Kidney epithelial cell (primary cell): Measurements from ENCODE around the gene SNRPA. TPM values are rescaled to one million over a fixed set of nuclear protein-coding genes. Genes with fewer than 3 reads are reported as not detected.
"Not testable (repeated sequence)": the region's sequence is repeated elsewhere in the genome, so short reads cannot be mapped to it uniquely, and the experiment has no call there.

Experiments
- DNase-seq: peaks from one replicate; pipeline ENCODE4 v3.0.0-alpha.2; 2010; ENCODE audit warnings: low read depth
- H3K27me3 ChIP-seq: 2 replicates; pipeline ENCODE4 v1.6.0; 2011; ENCODE audit warnings: low read length; ENCODE audit not compliant: control insufficient read depth, insufficient read depth
- H3K36me3 ChIP-seq: 2 replicates; pipeline ENCODE4 v1.5.1; 2011; ENCODE audit warnings: low read length; ENCODE audit not compliant: control insufficient read depth, insufficient read depth
- H3K4me3 ChIP-seq: 2 replicates; pipeline ENCODE4 v1.5.1; 2011; ENCODE audit warnings: low read depth, mild to moderate bottlenecking, control low read depth, low read length
- total RNA-seq: library from RNA; depleted of rRNA; stranded (reverse); fragments of >200 nt; gene quantifications from 2 replicates; pipeline ENCODE4 v1.2.3, GENCODE V29; 2015
- TF ChIP-seq, protein P1 (sequence below): IDR thresholded peaks from 2 replicates; pipeline ENCODE4 v1.5.1; 2011; ENCODE audit warnings: mild to moderate bottlenecking, moderate library complexity, low read length, control low read depth, inconsistent platforms; ENCODE audit not compliant: insufficient read depth, poor library complexity, severe bottlenecking

SNRPA gene
- total RNA-seq, 1 donor from 2014 or later = 110 TPM

DNA sequence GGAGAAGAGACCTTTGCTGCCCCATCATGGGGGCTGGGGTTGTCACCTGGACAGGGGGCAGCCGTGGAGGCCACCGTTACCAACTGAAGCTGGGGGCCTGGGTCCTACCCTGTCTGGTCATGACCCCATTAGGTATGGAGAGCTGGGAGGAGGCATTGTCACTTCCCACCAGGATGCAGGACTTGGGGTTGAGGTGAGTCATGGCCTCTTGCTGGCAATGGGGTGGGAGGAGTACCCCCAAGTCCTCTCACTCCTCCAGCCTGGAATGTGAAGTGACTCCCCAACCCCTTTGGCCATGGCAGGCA is 57.0 kb downstream of the SNRPA start:
- TF ChIP-seq, protein P1, sequence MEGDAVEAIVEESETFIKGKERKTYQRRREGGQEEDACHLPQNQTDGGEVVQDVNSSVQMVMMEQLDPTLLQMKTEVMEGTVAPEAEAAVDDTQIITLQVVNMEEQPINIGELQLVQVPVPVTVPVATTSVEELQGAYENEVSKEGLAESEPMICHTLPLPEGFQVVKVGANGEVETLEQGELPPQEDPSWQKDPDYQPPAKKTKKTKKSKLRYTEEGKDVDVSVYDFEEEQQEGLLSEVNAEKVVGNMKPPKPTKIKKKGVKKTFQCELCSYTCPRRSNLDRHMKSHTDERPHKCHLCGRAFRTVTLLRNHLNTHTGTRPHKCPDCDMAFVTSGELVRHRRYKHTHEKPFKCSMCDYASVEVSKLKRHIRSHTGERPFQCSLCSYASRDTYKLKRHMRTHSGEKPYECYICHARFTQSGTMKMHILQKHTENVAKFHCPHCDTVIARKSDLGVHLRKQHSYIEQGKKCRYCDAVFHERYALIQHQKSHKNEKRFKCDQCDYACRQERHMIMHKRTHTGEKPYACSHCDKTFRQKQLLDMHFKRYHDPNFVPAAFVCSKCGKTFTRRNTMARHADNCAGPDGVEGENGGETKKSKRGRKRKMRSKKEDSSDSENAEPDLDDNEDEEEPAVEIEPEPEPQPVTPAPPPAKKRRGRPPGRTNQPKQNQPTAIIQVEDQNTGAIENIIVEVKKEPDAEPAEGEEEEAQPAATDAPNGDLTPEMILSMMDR = no peak
- Histone ChIP-seq H3K4me3 (no peak overlapping the region), H3K36me3 (peaks cover 1% of the 10 kb centered on the region), H3K27me3 (peaks cover 6% of the 10 kb centered on the region)
- no peak for DNase-seq

DNA sequence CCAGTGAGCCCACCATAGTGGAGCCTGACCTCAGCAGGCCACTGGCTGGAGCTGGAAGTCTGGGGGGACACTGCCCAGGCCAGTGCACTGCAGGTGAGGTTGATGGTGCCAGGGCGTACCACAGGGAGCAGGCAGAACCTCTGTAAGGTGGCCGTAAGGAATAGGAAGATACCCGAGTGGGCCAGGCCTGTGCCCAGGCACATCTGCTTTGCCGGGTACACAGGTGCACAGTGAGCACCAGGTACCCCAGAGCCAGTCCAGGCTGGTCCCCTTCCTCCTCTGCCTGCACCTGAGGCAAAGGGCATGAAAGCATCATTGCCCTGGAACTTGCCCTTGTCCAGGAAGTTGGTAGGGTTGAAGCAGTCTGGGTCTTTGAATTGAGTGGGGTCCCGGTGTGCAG is 57.5 kb downstream of the SNRPA start:
- Histone ChIP-seq H3K27me3 (peaks cover 6% of the 10 kb centered on the region), H3K36me3 (peaks cover 1% of the 10 kb centered on the region), H3K4me3 (no peak overlapping the region)
- DNase-seq = no peak
- TF ChIP-seq, protein P1 = no peak

DNA sequence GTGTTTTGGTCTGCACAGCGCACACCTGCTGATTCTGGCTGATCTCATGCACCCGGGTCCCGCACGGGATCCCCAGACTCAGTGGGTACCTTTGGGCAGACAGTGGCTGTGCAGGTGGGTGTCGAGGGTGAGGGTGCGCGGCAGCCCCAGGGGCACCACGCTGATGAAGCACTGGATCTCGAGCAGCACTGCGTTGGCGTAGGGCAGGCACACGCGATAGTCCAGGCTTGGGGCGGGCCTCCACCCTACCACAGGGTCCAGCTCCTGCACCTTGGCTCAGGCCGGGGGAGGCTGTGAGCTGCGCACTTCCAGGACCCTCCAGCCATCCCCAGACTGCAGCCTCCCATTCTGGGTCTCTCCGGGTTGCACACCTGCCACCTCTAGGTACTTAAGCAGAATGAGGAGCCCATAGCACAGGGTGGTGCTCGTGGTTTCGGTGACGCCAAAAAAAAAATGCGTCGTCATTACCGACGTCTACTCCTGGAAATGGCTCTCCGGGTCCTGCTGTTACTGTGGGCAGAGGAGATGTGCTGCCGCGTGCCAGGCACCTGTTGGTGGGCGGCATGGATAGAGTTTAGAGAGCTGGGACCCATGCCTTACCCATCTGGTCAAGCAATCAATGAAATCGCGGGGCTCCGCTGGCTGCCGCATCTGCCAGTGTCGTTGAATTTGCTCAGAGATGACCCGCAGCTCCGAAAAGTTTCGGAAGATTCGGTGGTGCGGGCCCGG is 58.5 kb downstream of the SNRPA start:
- no peak overlapping the region for H3K4me3 ChIP-seq
- TF ChIP-seq, protein P1 = no peak
- peaks cover 12% of the 10 kb centered on the region for H3K27me3 ChIP-seq
- DNase-seq = no peak
- H3K36me3 ChIP-seq = peaks cover 1% of the 10 kb centered on the region

DNA sequence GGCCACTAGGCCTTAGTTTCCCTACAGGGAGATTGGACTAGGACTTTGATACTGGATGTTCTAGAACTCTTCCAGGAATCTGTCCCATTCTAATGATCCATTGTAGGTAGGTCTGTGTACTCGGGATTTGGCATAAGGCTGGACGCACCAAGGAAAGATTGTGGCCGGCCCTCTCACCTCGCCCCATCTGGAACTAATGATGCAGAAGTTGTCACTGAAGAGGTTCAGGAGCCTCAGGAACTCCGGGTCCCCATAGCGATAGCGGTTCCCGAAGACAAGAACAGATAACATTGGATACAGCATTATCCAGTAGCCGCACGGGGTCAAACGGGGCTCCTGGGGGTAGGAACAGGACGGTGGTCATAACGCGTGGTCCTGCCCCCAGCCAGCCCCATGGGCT is 59.2 kb downstream of the SNRPA start:
- peak overlapping the region; percentile 40 for H3K4me3 ChIP-seq
- H3K27me3 ChIP-seq = peaks cover 12% of the 10 kb centered on the region
- no peak for DNase-seq
- TF ChIP-seq, protein P1 = no peak
- H3K36me3 ChIP-seq = peaks cover under 1% of the 10 kb centered on the region

DNA sequence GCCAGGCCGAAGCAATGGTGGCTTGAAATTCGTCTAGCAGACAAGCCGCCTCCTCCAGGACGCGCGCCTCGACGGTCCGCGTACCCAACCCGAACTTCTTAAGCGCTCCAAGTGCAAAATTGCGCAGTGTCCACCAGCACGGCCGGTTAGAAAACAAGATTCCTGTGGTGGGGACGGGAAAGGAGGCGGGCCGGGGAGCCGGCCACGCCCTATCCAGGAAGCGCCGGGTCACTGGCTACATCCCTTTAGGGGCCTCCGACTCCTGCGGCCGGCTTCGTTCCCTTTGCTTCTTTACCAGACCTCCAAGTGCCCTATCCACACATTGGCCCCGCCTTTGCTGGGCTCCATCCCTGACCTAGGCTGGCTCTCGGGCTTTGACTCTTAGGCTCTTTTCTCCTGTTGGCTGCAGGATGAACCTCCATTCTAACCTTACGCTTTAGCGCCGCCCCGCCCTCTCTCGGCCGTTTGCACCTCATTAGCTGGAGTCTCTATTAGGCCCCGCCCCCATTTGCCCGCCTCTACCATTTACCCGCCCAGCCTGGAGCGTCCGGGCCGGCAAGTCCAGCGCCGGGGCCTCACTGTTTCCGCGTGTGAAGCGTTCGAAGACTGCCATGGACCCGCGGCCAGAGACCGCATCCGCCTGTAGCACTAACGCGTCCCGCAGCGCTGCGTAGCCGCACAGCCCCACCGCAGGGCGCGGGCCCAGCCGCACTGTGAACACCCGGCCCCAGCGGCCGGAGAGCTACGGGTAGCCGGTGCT is 59.8 kb downstream of the SNRPA start:
- not testable (repeated sequence) for DNase-seq, H3K36me3 ChIP-seq
- H3K27me3 ChIP-seq = peaks cover 16% of the 10 kb centered on the region
- peak overlapping the region; percentile 40 for H3K4me3 ChIP-seq

DNA sequence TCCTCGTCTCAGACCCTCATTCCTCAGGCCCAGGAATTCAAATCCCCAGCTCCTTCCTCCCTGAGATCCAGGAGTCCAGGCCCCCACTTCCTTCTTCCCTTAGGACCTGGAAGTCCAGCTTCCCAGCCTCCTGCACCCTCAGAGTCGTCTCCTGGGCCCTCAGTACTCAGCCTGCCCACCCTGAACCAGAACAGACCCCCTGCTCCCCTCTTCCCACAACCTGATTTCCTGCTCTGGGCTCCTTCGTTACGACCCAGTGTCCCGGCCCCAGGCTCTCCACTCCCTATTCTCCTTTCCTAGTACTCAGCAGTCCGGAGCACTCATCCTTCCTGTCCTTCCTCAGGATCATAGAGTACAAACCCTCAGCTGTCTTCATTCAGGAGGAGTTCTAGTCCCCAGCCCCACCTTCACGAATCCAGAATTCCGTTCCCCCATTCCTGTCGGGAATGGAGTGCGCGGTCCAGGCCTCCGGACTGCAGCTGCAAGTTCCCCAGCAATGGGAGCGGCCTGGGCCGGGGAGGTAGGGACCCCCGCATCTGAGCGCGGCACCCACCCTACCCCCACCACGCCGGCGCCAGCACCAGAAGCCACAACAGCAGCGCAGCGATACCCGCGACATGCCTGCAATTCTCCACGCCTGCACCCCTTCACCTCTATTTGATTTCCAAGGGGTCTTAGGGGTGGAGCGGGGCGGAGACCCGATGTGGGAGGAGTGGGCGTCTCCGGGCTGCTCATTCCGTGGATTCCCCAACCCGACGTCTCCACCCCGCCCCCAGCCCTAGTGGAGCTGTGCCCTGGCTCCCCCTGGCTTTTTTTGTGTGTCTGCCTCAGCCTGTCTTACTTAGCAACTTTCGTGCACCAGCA is 60.7 kb downstream of the SNRPA start:
- Histone ChIP-seq H3K4me3 (no peak overlapping the region), H3K27me3 (peaks cover 16% of the 10 kb centered on the region), H3K36me3 (no peaks in the 10 kb centered on the region)
- no peak for DNase-seq
- TF ChIP-seq, protein P1 = peak; percentile 7

DNA sequence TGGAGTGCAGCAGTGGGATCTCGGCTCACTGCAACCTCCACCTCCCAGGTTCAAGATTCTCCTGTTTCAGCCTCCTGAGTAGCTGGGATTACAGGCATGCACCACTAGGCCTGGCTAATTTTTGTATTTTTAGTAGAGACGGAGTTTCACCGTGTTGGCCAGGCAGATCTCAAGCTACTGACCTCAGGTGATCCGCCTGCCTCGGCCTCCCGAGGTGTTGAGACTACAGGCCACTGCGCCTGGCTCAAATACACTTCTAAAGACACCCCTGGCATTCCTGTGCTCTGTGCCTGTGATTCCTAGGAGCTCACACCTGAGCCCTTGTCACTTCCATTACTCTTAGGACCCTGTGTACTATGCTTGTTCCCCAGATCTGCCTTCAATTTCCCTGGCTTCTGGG is 61.6 kb downstream of the SNRPA start:
- H3K36me3 ChIP-seq, H3K4me3 ChIP-seq, DNase-seq: not testable (repeated sequence)
- peaks cover 16% of the 10 kb centered on the region for H3K27me3 ChIP-seq
